ENCODE data around the gene GTF2I. TPM values are rescaled to one million over a fixed set of nuclear protein-coding genes. Genes with fewer than 3 reads are reported as not detected.

Gene GTF2I
- total RNA-seq, 1 donor from 2014 or later: 214 TPM

Other genes starting within 250 kb of the GTF2I start
- 16.3 TPM for gene GTF2IRD1, start 203.8 kb upstream of the GTF2I start, total RNA-seq
- gene NCF1, start 116.3 kb downstream of the GTF2I start, total RNA-seq: 50.8 TPM
- gene GTF2IRD2, start 193.9 kb downstream of the GTF2I start, total RNA-seq: 19.0 TPM